GM23338 (cell line): ENCODE measurements around the gene NAPB.

ENCODE experiments used
- EZH2 ChIP-seq: fragments of 200-600 bp; sonication (generic); IDR thresholded peaks from one replicate; pipeline ENCODE4 v1.8.0; 2017; ENCODE audit warnings: antibody characterized with exemption, mild to moderate bottlenecking, low read depth; ENCODE audit not compliant: unreplicated experiment
- EZH2phosphoT487 ChIP-seq: fragments of 200-600 bp; sonication (generic); IDR thresholded peaks from one replicate; pipeline ENCODE4 v1.8.1; 2018; ENCODE audit warnings: antibody characterized with exemption; ENCODE audit not compliant: unreplicated experiment
- JUNB ChIP-seq: IDR thresholded peaks from one replicate; pipeline ENCODE4 v1.6.1; 2016; ENCODE audit warnings: antibody characterized with exemption; ENCODE audit not compliant: unreplicated experiment
- POLR2AphosphoS5 ChIP-seq: IDR thresholded peaks from 2 replicates; pipeline ENCODE4 v1.6.1; 2016; ENCODE audit warnings: antibody characterized with exemption, low read depth
- TF ChIP-seq, protein P1 (sequence below), 2 experiments: fragments of 200-600 bp in 1 of 2; sonication (generic) in 1 of 2; conservative IDR thresholded peaks; 2 replicates each; pipeline versions ENCODE4 v1.5.1 to v1.6.1; 2016 to 2017; ENCODE audit warnings: antibody characterized with exemption in 2 of 2, low read depth in 2 of 2, mild to moderate bottlenecking in 2 of 2, moderate library complexity in 1 of 2
- TF ChIP-seq, protein P2 (sequence below): fragments of 250-450 bp; sonication (Bioruptor Pico); IDR thresholded peaks from 2 replicates; pipeline ENCODE4 v1.5.0; 2020; ENCODE audit warnings: mild to moderate bottlenecking, moderate library complexity
- TF ChIP-seq, protein P3 (sequence below): IDR thresholded peaks from one replicate; pipeline ENCODE4 v1.6.1; 2018; ENCODE audit warnings: antibody characterized with exemption; ENCODE audit not compliant: unreplicated experiment

DNA sequence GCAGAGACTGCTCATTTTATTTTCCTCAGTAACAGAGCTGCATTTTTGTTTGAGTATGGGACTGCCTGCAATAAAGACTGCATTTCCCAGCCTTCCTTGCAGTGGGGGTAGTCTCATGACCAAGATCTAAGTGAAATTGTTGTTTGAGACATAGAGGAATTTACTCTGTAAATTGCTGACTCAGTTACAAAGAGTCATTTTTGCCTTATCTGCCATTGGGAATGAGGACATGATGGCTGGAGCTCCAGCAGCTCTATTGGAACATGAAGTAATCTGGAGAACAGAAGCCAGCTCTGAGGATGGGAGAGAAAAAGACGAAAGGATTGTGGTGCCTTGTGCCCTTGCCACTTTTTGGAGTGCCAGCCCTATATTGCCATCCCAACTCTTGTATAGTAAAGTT, 33.5 kb upstream of the NAPB start:
- TF ChIP-seq EZH2 (no peak), POLR2AphosphoS5 (no peak), EZH2phosphoT487 (no peak), JUNB (no peak)
- TF ChIP-seq, protein P1, sequence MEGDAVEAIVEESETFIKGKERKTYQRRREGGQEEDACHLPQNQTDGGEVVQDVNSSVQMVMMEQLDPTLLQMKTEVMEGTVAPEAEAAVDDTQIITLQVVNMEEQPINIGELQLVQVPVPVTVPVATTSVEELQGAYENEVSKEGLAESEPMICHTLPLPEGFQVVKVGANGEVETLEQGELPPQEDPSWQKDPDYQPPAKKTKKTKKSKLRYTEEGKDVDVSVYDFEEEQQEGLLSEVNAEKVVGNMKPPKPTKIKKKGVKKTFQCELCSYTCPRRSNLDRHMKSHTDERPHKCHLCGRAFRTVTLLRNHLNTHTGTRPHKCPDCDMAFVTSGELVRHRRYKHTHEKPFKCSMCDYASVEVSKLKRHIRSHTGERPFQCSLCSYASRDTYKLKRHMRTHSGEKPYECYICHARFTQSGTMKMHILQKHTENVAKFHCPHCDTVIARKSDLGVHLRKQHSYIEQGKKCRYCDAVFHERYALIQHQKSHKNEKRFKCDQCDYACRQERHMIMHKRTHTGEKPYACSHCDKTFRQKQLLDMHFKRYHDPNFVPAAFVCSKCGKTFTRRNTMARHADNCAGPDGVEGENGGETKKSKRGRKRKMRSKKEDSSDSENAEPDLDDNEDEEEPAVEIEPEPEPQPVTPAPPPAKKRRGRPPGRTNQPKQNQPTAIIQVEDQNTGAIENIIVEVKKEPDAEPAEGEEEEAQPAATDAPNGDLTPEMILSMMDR (conservative IDR thresholded peaks at IDR 0.05; ENCODE audit: low read depth in 2 of 2): no peak
- TF ChIP-seq, protein P2, sequence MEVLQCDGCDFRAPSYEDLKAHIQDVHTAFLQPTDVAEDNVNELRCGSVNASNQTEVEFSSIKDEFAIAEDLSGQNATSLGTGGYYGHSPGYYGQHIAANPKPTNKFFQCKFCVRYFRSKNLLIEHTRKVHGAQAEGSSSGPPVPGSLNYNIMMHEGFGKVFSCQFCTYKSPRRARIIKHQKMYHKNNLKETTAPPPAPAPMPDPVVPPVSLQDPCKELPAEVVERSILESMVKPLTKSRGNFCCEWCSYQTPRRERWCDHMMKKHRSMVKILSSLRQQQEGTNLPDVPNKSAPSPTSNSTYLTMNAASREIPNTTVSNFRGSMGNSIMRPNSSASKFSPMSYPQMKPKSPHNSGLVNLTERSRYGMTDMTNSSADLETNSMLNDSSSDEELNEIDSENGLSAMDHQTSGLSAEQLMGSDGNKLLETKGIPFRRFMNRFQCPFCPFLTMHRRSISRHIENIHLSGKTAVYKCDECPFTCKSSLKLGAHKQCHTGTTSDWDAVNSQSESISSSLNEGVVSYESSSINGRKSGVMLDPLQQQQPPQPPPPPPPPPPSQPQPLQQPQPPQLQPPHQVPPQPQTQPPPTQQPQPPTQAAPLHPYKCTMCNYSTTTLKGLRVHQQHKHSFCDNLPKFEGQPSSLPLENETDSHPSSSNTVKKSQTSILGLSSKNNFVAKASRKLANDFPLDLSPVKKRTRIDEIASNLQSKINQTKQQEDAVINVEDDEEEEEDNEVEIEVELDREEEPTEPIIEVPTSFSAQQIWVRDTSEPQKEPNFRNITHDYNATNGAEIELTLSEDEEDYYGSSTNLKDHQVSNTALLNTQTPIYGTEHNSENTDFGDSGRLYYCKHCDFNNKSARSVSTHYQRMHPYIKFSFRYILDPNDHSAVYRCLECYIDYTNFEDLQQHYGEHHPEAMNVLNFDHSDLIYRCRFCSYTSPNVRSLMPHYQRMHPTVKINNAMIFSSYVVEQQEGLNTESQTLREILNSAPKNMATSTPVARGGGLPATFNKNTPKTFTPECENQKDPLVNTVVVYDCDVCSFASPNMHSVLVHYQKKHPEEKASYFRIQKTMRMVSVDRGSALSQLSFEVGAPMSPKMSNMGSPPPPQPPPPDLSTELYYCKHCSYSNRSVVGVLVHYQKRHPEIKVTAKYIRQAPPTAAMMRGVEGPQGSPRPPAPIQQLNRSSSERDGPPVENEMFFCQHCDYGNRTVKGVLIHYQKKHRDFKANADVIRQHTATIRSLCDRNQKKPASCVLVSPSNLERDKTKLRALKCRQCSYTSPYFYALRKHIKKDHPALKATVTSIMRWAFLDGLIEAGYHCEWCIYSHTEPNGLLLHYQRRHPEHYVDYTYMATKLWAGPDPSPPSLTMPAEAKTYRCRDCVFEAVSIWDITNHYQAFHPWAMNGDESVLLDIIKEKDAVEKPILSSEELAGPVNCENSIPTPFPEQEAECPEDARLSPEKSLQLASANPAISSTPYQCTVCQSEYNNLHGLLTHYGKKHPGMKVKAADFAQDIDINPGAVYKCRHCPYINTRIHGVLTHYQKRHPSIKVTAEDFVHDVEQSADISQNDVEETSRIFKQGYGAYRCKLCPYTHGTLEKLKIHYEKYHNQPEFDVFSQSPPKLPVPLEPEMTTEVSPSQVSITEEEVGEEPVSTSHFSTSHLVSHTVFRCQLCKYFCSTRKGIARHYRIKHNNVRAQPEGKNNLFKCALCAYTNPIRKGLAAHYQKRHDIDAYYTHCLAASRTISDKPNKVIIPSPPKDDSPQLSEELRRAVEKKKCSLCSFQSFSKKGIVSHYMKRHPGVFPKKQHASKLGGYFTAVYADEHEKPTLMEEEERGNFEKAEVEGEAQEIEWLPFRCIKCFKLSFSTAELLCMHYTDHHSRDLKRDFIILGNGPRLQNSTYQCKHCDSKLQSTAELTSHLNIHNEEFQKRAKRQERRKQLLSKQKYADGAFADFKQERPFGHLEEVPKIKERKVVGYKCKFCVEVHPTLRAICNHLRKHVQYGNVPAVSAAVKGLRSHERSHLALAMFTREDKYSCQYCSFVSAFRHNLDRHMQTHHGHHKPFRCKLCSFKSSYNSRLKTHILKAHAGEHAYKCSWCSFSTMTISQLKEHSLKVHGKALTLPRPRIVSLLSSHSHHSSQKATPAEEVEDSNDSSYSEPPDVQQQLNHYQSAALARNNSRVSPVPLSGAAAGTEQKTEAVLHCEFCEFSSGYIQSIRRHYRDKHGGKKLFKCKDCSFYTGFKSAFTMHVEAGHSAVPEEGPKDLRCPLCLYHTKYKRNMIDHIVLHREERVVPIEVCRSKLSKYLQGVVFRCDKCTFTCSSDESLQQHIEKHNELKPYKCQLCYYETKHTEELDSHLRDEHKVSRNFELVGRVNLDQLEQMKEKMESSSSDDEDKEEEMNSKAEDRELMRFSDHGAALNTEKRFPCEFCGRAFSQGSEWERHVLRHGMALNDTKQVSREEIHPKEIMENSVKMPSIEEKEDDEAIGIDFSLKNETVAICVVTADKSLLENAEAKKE (CRISPR knock-in tag): no peak
- TF ChIP-seq, protein P3, sequence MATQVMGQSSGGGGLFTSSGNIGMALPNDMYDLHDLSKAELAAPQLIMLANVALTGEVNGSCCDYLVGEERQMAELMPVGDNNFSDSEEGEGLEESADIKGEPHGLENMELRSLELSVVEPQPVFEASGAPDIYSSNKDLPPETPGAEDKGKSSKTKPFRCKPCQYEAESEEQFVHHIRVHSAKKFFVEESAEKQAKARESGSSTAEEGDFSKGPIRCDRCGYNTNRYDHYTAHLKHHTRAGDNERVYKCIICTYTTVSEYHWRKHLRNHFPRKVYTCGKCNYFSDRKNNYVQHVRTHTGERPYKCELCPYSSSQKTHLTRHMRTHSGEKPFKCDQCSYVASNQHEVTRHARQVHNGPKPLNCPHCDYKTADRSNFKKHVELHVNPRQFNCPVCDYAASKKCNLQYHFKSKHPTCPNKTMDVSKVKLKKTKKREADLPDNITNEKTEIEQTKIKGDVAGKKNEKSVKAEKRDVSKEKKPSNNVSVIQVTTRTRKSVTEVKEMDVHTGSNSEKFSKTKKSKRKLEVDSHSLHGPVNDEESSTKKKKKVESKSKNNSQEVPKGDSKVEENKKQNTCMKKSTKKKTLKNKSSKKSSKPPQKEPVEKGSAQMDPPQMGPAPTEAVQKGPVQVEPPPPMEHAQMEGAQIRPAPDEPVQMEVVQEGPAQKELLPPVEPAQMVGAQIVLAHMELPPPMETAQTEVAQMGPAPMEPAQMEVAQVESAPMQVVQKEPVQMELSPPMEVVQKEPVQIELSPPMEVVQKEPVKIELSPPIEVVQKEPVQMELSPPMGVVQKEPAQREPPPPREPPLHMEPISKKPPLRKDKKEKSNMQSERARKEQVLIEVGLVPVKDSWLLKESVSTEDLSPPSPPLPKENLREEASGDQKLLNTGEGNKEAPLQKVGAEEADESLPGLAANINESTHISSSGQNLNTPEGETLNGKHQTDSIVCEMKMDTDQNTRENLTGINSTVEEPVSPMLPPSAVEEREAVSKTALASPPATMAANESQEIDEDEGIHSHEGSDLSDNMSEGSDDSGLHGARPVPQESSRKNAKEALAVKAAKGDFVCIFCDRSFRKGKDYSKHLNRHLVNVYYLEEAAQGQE: no peak
